Brain microvascular endothelial cell (primary cell): ENCODE measurements around the gene MS4A18.

ENCODE experiments used
- DNase-seq: peaks from one replicate; pipeline ENCODE4 v3.0.0-alpha.2; 2020
- H3K27ac ChIP-seq: fragments of 250-450 bp; sonication (Bioruptor Pico); 2 replicates; pipeline ENCODE4 v1.5.1; 2020; ENCODE audit warnings: mild to moderate bottlenecking, moderate library complexity
- H3K27me3 ChIP-seq: fragments of 250-450 bp; sonication (Bioruptor Pico); replicated peaks from 2 replicates; pipeline ENCODE4 v1.5.1; 2020; ENCODE audit warnings: mild to moderate bottlenecking
- H3K36me3 ChIP-seq: fragments of 250-450 bp; sonication (Bioruptor Pico); replicated peaks from 2 replicates; pipeline ENCODE4 v1.5.1; 2020; ENCODE audit warnings: mild to moderate bottlenecking
- H3K4me3 ChIP-seq: 2 replicates; pipeline ENCODE4 v1.5.1; 2011; ENCODE audit warnings: low read depth, mild to moderate bottlenecking, control low read depth, low read length, moderate library complexity
- in situ Hi-C: cut with HindIII; loops from 2 replicates; pipeline ENCODE4 v1.10.0; 2017; ENCODE audit warnings: low sequenced_read_pairs, low pct_ligation_motif_present
- TF ChIP-seq, protein P1 (sequence below): IDR thresholded peaks from 2 replicates; pipeline ENCODE4 v1.5.1; 2011; ENCODE audit warnings: low read depth, mild to moderate bottlenecking, moderate library complexity, low read length, control low read depth, inconsistent platforms; ENCODE audit errors: missing control alignments

MS4A18 gene

GRCh38 chr11:60741421-60741820 is 16.9 kb downstream of the MS4A18 start:
- in situ Hi-C loops: no loop called here
- Histone ChIP-seq H3K36me3 (no peaks in the 10 kb centered on the region), H3K27me3 (no peaks in the 10 kb centered on the region), H3K4me3 (no peak overlapping the region), H3K27ac (no peak overlapping the region)
- TF ChIP-seq, protein P1, sequence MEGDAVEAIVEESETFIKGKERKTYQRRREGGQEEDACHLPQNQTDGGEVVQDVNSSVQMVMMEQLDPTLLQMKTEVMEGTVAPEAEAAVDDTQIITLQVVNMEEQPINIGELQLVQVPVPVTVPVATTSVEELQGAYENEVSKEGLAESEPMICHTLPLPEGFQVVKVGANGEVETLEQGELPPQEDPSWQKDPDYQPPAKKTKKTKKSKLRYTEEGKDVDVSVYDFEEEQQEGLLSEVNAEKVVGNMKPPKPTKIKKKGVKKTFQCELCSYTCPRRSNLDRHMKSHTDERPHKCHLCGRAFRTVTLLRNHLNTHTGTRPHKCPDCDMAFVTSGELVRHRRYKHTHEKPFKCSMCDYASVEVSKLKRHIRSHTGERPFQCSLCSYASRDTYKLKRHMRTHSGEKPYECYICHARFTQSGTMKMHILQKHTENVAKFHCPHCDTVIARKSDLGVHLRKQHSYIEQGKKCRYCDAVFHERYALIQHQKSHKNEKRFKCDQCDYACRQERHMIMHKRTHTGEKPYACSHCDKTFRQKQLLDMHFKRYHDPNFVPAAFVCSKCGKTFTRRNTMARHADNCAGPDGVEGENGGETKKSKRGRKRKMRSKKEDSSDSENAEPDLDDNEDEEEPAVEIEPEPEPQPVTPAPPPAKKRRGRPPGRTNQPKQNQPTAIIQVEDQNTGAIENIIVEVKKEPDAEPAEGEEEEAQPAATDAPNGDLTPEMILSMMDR: no peak
- no peak for DNase-seq

- TF ChIP-seq, protein P1: no peak
- H3K27me3 ChIP-seq: no peaks in the 10 kb centered on the region
- no peaks in the 10 kb centered on the region for H3K36me3 ChIP-seq
- DNase-seq: no peak
- no peak overlapping the region for H3K27ac ChIP-seq
- in situ Hi-C loops: no loop called here
- H3K4me3 ChIP-seq: no peak overlapping the region
Observed at GRCh38 chr11:60743058-60743457, 18.5 kb downstream of the MS4A18 start.

GRCh38 chr11:60744114-60744513 is 19.6 kb downstream of the MS4A18 start:
- H3K27ac ChIP-seq: no peak overlapping the region
- in situ Hi-C loops: no loop called here
- H3K27me3 ChIP-seq: no peaks in the 10 kb centered on the region
- DNase-seq: no peak
- TF ChIP-seq, protein P1: no peak
- H3K4me3 ChIP-seq: no peak overlapping the region
- H3K36me3 ChIP-seq: no peaks in the 10 kb centered on the region

DNA sequence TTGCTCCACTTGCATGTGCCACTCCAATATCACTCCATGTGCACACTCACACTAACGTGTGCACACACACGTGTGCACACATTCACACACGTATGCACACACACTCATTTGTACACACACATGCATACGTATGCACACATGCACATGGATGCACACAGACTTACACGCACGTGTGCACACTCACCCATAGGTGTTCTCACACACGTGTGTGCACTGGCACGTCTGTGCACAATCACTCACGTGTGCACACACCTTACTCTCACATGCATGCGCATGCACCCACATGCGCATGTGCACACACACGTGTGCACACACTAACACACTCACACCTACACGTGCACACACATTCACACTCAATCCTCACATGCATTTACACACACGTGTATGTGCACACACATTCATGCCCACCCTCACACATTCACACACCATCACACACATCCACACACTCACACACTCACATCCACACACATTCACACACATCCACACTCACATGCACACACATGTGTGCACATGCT is 22.9 kb downstream of the MS4A18 start:
- H3K27me3 ChIP-seq: no peaks in the 10 kb centered on the region
- in situ Hi-C loops: no loop called here
- TF ChIP-seq, protein P1: no peak
- DNase-seq: no peak
- no peak overlapping the region for H3K27ac ChIP-seq
- H3K4me3 ChIP-seq: no peak overlapping the region
- no peaks in the 10 kb centered on the region for H3K36me3 ChIP-seq

- in situ Hi-C loops: no loop called here
- Histone ChIP-seq H3K4me3 (no peak overlapping the region), H3K27me3 (no peaks in the 10 kb centered on the region), H3K36me3 (no peaks in the 10 kb centered on the region), H3K27ac (no peak overlapping the region)
- TF ChIP-seq, protein P1: no peak
- DNase-seq: no peak
Observed at GRCh38 chr11:60748225-60748624, 23.7 kb downstream of the MS4A18 start.

- no peak for DNase-seq
- H3K27ac ChIP-seq: no peak overlapping the region
- H3K36me3 ChIP-seq: no peaks in the 10 kb centered on the region
- no peak overlapping the region for H3K4me3 ChIP-seq
- H3K27me3 ChIP-seq: no peaks in the 10 kb centered on the region
- TF ChIP-seq, protein P1: no peak
- in situ Hi-C loops: no loop called here
Observed at GRCh38 chr11:60748821-60749220, 24.3 kb downstream of the MS4A18 start.
